Esophagus (tissue), 2 donors: Measurements from ENCODE around the gene CAMK2D. TPM values are rescaled to one million over a fixed set of nuclear protein-coding genes. Genes with fewer than 3 reads are reported as not detected.

ENCODE experiments used
- H3K27ac ChIP-seq, 2 donors: one replicate each; pipeline ENCODE4 v1.5.1; 2013; ENCODE audit warnings: low read depth in 2 of 2, mild to moderate bottlenecking in 2 of 2, inconsistent platforms in 1 of 2, low read length in 1 of 2, moderate library complexity in 1 of 2
- H3K27me3 ChIP-seq, 2 donors: one replicate each; pipeline ENCODE4 v1.6.1; 2013; ENCODE audit warnings: low read length in 2 of 2, control low read depth in 1 of 2, mild to moderate bottlenecking in 1 of 2; ENCODE audit not compliant: insufficient read depth in 2 of 2, control insufficient read depth in 1 of 2
- H3K36me3 ChIP-seq, 2 donors: one replicate each; pipeline ENCODE4 v1.6.1; 2013; ENCODE audit warnings: low read length in 1 of 2; ENCODE audit not compliant: control insufficient read depth in 2 of 2, insufficient read depth in 2 of 2
- H3K4me1 ChIP-seq, 2 donors: one replicate each; pipeline ENCODE4 v1.6.1; 2013; ENCODE audit warnings: low read length in 1 of 2; ENCODE audit not compliant: control insufficient read depth in 2 of 2, insufficient read depth in 2 of 2
- H3K4me3 ChIP-seq, 2 donors: one replicate each; pipeline ENCODE4 v1.5.1; 2013; ENCODE audit warnings: low read length in 2 of 2, mild to moderate bottlenecking in 2 of 2, low read depth in 1 of 2, moderate library complexity in 1 of 2
- H3K9me3 ChIP-seq, 2 donors: one replicate each; pipeline ENCODE4 v1.6.1; 2013; ENCODE audit warnings: mild to moderate bottlenecking in 2 of 2, low read depth in 1 of 2, low read length in 1 of 2, moderate library complexity in 1 of 2; ENCODE audit not compliant: control insufficient read depth in 2 of 2, insufficient read depth in 1 of 2
- WGBS, 2 donors: extraction: QIAGEN DNeasy Blood & Tissue Kit; methylation state at CpG; one replicate each; pipeline ENCODE4 v1.1.7; 2013; 5-methylcytosine and 5-hydroxymethylcytosine counted together
- polyA plus RNA-seq, 2 donors: library from polyadenylated mRNA; stranded (reverse); fragments of 200-250 nt; gene quantifications; one replicate each; pipeline ENCODE4 v1.2.3, GENCODE V29; 2013
- donor health status: healthy with polysubstance abuse.
- donor health status: Bipolar disorder and iron deficiency.

CAMK2D gene
- polyA plus RNA-seq, 2 donors, result 7.5 to 13.4 TPM

- Histone ChIP-seq H3K4me1 (no peaks in the 10 kb centered on the region), H3K9me3 (no peaks in the 10 kb centered on the region), H3K27me3 (no peaks in the 10 kb centered on the region), H3K4me3 (no peak overlapping the region), H3K27ac (no peak overlapping the region), H3K36me3 (no peaks in the 10 kb centered on the region)
- WGBS, 2 donors, result 11 to 30% methylated on average over 7 of the region's 7 CpGs
Observed at GRCh38 chr4:113435893-113436292, 325.6 kb downstream of the CAMK2D start.

GRCh38 chr4:113434247-113434587 is 327.3 kb downstream of the CAMK2D start:
- Histone ChIP-seq H3K27me3 (no peaks in the 10 kb centered on the region), H3K36me3 (no peaks in the 10 kb centered on the region), H3K4me3 (no peak overlapping the region), H3K9me3 (no peaks in the 10 kb centered on the region), H3K27ac (no peak overlapping the region), H3K4me1 (no peaks in the 10 kb centered on the region)
- 53 to 59% methylated on average over 3 of the region's 3 CpGs for WGBS, 2 donors

- no peaks in the 10 kb centered on the region for H3K4me1 ChIP-seq
- H3K27me3 ChIP-seq, result no peaks in the 10 kb centered on the region
- H3K4me3 ChIP-seq, result no peak overlapping the region
- 58 to 70% methylated on average over 4 of the region's 4 CpGs for WGBS, 2 donors
- H3K9me3 ChIP-seq, result no peaks in the 10 kb centered on the region
- no peak overlapping the region for H3K27ac ChIP-seq
- no peaks in the 10 kb centered on the region for H3K36me3 ChIP-seq
Observed at GRCh38 chr4:113433536-113434246, 327.8 kb downstream of the CAMK2D start.

- no peaks in the 10 kb centered on the region for H3K36me3 ChIP-seq
- no peaks in the 10 kb centered on the region for H3K4me1 ChIP-seq
- no peak overlapping the region for H3K4me3 ChIP-seq
- no peaks in the 10 kb centered on the region for H3K27me3 ChIP-seq
- H3K9me3 ChIP-seq, result no peaks in the 10 kb centered on the region
- WGBS, 2 donors, result 92% methylated on average over 1 of the region's 1 CpG
- no peak overlapping the region for H3K27ac ChIP-seq
Observed at GRCh38 chr4:113433116-113433515, 328.4 kb downstream of the CAMK2D start.

- Histone ChIP-seq H3K4me3 (no peak overlapping the region), H3K4me1 (no peaks in the 10 kb centered on the region), H3K36me3 (no peaks in the 10 kb centered on the region), H3K9me3 (peaks cover 0 to 2% of the 10 kb centered on the region in 2 donors), H3K27me3 (no peaks in the 10 kb centered on the region), H3K27ac (no peak overlapping the region)
- 47 to 68% methylated on average over 1 of the region's 1 CpG for WGBS, 2 donors
Observed at GRCh38 chr4:113423631-113424030, 337.9 kb downstream of the CAMK2D start.

- no peaks in the 10 kb centered on the region for H3K4me1 ChIP-seq
- H3K4me3 ChIP-seq, result no peak overlapping the region
- no peaks in the 10 kb centered on the region for H3K27me3 ChIP-seq
- H3K27ac ChIP-seq, result no peak overlapping the region
- peaks cover 0 to 2% of the 10 kb centered on the region in 2 donors for H3K9me3 ChIP-seq
- H3K36me3 ChIP-seq, result no peaks in the 10 kb centered on the region
Observed at GRCh38 chr4:113420938-113421337, 340.6 kb downstream of the CAMK2D start.

GRCh38 chr4:113419631-113420030 is 341.9 kb downstream of the CAMK2D start:
- WGBS, 2 donors, result 95% methylated on average over 2 of the region's 2 CpGs
- H3K27ac ChIP-seq, result no peak overlapping the region
- no peaks in the 10 kb centered on the region for H3K36me3 ChIP-seq
- H3K27me3 ChIP-seq, result no peaks in the 10 kb centered on the region
- H3K4me3 ChIP-seq, result no peak overlapping the region
- no peaks in the 10 kb centered on the region for H3K4me1 ChIP-seq
- H3K9me3 ChIP-seq, result peaks cover 0 to 2% of the 10 kb centered on the region in 2 donors

- Histone ChIP-seq H3K36me3 (no peaks in the 10 kb centered on the region), H3K4me3 (no peak overlapping the region), H3K27ac (no peak overlapping the region), H3K4me1 (peaks cover 0 to under 1% of the 10 kb centered on the region in 2 donors), H3K9me3 (no peaks in the 10 kb centered on the region), H3K27me3 (no peaks in the 10 kb centered on the region)
- 28 to 36% methylated on average over 4 of the region's 4 CpGs for WGBS, 2 donors
Observed at GRCh38 chr4:113411496-113411938, 350.0 kb downstream of the CAMK2D start.

GRCh38 chr4:113410686-113411085 is 350.9 kb downstream of the CAMK2D start:
- no peaks in the 10 kb centered on the region for H3K36me3 ChIP-seq

GRCh38 chr4:113409181-113409580 is 352.4 kb downstream of the CAMK2D start:
- WGBS, 2 donors, result 37 to 67% methylated on average over 4 of the region's 4 CpGs
- Histone ChIP-seq H3K4me1 (peaks cover 0 to 2% of the 10 kb centered on the region in 2 donors), H3K27ac (no peak overlapping the region), H3K9me3 (no peaks in the 10 kb centered on the region), H3K36me3 (no peaks in the 10 kb centered on the region), H3K4me3 (no peak overlapping the region), H3K27me3 (no peaks in the 10 kb centered on the region)

More at GRCh38 chr4:113410686-113411085, 350.9 kb downstream of the CAMK2D start:
- H3K9me3 ChIP-seq, result no peaks in the 10 kb centered on the region
- H3K4me3 ChIP-seq, result no peak overlapping the region
- no peak overlapping the region for H3K27ac ChIP-seq
- peaks cover 0 to 2% of the 10 kb centered on the region in 2 donors for H3K4me1 ChIP-seq
- no peaks in the 10 kb centered on the region for H3K27me3 ChIP-seq
